Testis (tissue), 3 donors: Measurements from ENCODE around the gene CDC14A. TPM values are rescaled to one million over a fixed set of nuclear protein-coding genes. Genes with fewer than 3 reads are reported as not detected.
"Not testable (repeated sequence)": the region's sequence is repeated elsewhere in the genome, so short reads cannot be mapped to it uniquely, and the experiment has no call there.

ENCODE experiments used
- DNase-seq: peaks from one replicate; pipeline ENCODE4 v3.0.0-alpha.2; 2019
- H3K27ac ChIP-seq, 2 donors: fragments of 200-600 bp; sonication (generic); one replicate each; pipeline ENCODE4 v1.5.1; 2019
- H3K27me3 ChIP-seq: fragments of 200-600 bp; sonication (generic); one replicate; pipeline ENCODE4 v1.5.1; 2019
- H3K36me3 ChIP-seq: fragments of 200-600 bp; sonication (generic); one replicate; pipeline ENCODE4 v1.5.1; 2017; ENCODE audit warnings: low read depth; ENCODE audit errors: missing control alignments
- H3K4me1 ChIP-seq: fragments of 200-600 bp; sonication (generic); one replicate; pipeline ENCODE4 v1.5.1; 2019
- H3K4me3 ChIP-seq, 2 donors: fragments of 200-600 bp; sonication (generic); one replicate each; pipeline ENCODE4 v1.5.1; 2017 to 2019
- H3K9me3 ChIP-seq: fragments of 200-600 bp; sonication (generic); one replicate; pipeline ENCODE4 v1.5.1; 2017
- POLR2A ChIP-seq: fragments of 450-650 bp; IDR thresholded peaks from one replicate; pipeline ENCODE4 v1.6.1; 2017; ENCODE audit warnings: antibody characterized with exemption, mild to moderate bottlenecking, moderate library complexity
- WGBS, 2 donors: methylation state at CpG; one replicate each; pipeline ENCODE4 v1.1.5; 2018; 5-methylcytosine and 5-hydroxymethylcytosine counted together
- intact Hi-C: fragments of 100-400 bp; cut with DNase I; formaldehyde crosslinking; loops from one replicate; pipeline ENCODE4 v1.15.1; 2023; ENCODE audit warnings: low total_unique reads
- polyA plus RNA-seq: library from polyadenylated mRNA; stranded (reverse); fragments of 350-450 nt; fragmentation: Illumina TruSeq; extraction: RNeasy Lipid Tissue Mini Kit (QIAGEN cat#74804); gene quantifications from one replicate; pipeline ENCODE4 v1.2.3, GENCODE V29; 2014; ENCODE audit warnings: low read depth, low replicate concordance; ENCODE audit not compliant: insufficient read depth
- total RNA-seq, 2 donors: library from RNA; depleted of rRNA; stranded (reverse); fragments of >200 nt; gene quantifications; one replicate each; pipeline ENCODE4 v1.2.3, GENCODE V29; 2016
- TF ChIP-seq, protein P1 (sequence below), 3 experiments: fragments of 450-650 bp in 2 of 3; fragments of 200-600 bp in 1 of 3; sonication (generic) in 1 of 3; IDR thresholded peaks; one replicate each; pipeline ENCODE4 v1.5.1; 2016 to 2019; ENCODE audit warnings: antibody characterized with exemption in 3 of 3, mild to moderate bottlenecking in 2 of 3, moderate library complexity in 1 of 3

The CDC14A gene
- total and polyA plus RNA-seq, 3 donors from 2014 or later, result 28.3 to 55.9 (median 40.6) TPM

DNA sequence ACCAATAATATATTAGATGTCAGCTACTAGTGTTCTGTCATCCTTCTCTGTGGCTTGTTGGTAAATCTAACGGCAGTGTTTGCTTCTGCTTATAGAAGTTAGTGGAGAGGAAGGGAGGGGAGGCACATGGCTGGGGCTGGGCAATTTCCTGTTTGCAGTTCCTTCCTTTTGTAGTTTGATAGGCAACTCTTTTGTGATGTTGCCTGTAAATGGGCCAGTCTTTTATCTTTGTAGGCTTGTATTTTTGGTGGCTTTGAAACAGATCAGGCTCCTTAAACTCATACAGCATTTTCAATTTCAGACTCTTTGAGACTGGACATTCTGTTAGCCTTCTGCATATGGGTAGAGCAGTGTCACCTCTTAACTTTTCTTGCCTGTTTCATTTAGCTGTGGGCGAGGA lies 48.1 kb downstream of the CDC14A start:
- intact Hi-C loops, result no loop called here
- Histone ChIP-seq H3K4me3 (no peak overlapping the region), H3K9me3 (no peaks in the 10 kb centered on the region), H3K36me3 (no peaks in the 10 kb centered on the region), H3K4me1 (no peaks in the 10 kb centered on the region), H3K27ac (no peak overlapping the region), H3K27me3 (no peaks in the 10 kb centered on the region)
- DNase-seq, result peak; percentile 20
- TF ChIP-seq POLR2A, result no peak
- TF ChIP-seq, protein P1, sequence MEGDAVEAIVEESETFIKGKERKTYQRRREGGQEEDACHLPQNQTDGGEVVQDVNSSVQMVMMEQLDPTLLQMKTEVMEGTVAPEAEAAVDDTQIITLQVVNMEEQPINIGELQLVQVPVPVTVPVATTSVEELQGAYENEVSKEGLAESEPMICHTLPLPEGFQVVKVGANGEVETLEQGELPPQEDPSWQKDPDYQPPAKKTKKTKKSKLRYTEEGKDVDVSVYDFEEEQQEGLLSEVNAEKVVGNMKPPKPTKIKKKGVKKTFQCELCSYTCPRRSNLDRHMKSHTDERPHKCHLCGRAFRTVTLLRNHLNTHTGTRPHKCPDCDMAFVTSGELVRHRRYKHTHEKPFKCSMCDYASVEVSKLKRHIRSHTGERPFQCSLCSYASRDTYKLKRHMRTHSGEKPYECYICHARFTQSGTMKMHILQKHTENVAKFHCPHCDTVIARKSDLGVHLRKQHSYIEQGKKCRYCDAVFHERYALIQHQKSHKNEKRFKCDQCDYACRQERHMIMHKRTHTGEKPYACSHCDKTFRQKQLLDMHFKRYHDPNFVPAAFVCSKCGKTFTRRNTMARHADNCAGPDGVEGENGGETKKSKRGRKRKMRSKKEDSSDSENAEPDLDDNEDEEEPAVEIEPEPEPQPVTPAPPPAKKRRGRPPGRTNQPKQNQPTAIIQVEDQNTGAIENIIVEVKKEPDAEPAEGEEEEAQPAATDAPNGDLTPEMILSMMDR (IDR thresholded peaks at IDR 0.05), result no peak
- 59 to 70% methylated on average over 2 of the region's 2 CpGs for WGBS, 2 donors

- Histone ChIP-seq H3K27me3 (no peaks in the 10 kb centered on the region), H3K27ac (no peak overlapping the region), H3K9me3 (no peaks in the 10 kb centered on the region), H3K36me3 (no peaks in the 10 kb centered on the region), H3K4me3 (no peak overlapping the region), H3K4me1 (no peaks in the 10 kb centered on the region)
- 83 to 94% methylated on average over 2 of the region's 2 CpGs for WGBS, 2 donors
- no peak for DNase-seq
- TF ChIP-seq, protein P1 (IDR thresholded peaks at IDR 0.05), result no peak
- no peak for TF ChIP-seq POLR2A
- intact Hi-C loops, result no loop called here
Observed at GRCh38 chr1:100404821-100405220, 52.5 kb downstream of the CDC14A start.

- H3K9me3 ChIP-seq, H3K36me3 ChIP-seq, H3K4me3 ChIP-seq, H3K4me1 ChIP-seq, H3K27ac ChIP-seq, H3K27me3 ChIP-seq, intact Hi-C loops, DNase-seq: not testable (repeated sequence)
- 93 to 94% methylated on average over 5 of the region's 5 CpGs for WGBS, 2 donors
Observed at GRCh38 chr1:100405902-100406301, 53.6 kb downstream of the CDC14A start.

DNA sequence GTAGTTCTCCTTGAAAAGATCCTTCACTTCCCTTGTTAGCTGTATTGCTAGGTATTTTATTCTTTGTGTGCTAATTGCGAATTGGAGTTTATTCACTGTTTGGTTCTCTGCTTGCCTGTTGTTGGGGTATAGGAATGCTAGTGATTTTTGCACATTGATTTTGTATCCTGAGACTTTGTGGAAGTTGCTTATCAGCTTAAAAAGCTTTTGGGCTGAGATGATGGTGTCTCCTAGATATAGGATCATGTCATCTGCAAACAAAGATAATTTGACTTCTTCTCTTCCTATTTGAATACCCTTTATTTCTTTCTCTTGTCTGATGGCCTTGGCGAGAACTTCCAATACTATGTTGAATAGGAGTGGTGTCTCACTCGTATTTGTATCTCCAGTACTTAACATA lies 55.1 kb downstream of the CDC14A start:
- H3K9me3 ChIP-seq, H3K4me3 ChIP-seq, H3K27ac ChIP-seq, DNase-seq, H3K4me1 ChIP-seq, H3K27me3 ChIP-seq, H3K36me3 ChIP-seq, intact Hi-C loops: not testable (repeated sequence)
- WGBS, 2 donors, result 96 to 97% methylated on average over 3 of the region's 3 CpGs

DNA sequence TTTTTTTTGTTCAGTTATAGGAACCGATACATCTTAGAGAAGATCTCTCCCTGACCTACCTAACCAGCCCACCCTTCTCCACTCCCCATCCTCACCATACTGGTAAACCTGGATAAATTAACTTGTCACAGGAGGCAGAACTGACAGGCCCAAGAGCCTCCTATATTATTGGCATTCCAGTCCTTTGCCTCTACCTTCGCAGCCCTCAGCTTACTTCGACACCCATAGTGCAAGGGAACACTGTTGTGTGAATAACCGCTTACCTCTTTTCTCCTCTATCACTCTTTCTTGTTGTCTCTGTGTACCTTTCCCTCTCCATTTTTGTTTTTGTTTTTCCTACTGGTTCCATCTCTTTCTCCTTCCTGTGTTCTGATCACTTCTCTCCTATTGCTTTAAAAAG lies 58.7 kb downstream of the CDC14A start:
- 90 to 92% methylated on average over 4 of the region's 4 CpGs for WGBS, 2 donors
- no peaks in the 10 kb centered on the region for H3K36me3 ChIP-seq
- H3K4me1 ChIP-seq, result no peaks in the 10 kb centered on the region
- no peak for TF ChIP-seq POLR2A
- TF ChIP-seq, protein P1 (IDR thresholded peaks at IDR 0.05), result no peak
- H3K27ac ChIP-seq, result no peak overlapping the region
- no peaks in the 10 kb centered on the region for H3K27me3 ChIP-seq
- no peak overlapping the region for H3K4me3 ChIP-seq
- intact Hi-C loops, result no loop called here
- no peak for DNase-seq
- H3K9me3 ChIP-seq, result no peaks in the 10 kb centered on the region

- intact Hi-C loops, result no loop called here
- no peaks in the 10 kb centered on the region for H3K9me3 ChIP-seq
- no peak for DNase-seq
- H3K4me3 ChIP-seq, result no peak overlapping the region
- H3K27me3 ChIP-seq, result no peaks in the 10 kb centered on the region
- no peaks in the 10 kb centered on the region for H3K36me3 ChIP-seq
- TF ChIP-seq, protein P1 (IDR thresholded peaks at IDR 0.05), result no peak
- TF ChIP-seq POLR2A, result no peak
- H3K27ac ChIP-seq, result no peak overlapping the region
- no peaks in the 10 kb centered on the region for H3K4me1 ChIP-seq
Observed at GRCh38 chr1:100411574-100411973, 59.3 kb downstream of the CDC14A start.
